Bronchial epithelial cell (primary cell): Measurements from ENCODE around the gene LRRC3C. TPM values are rescaled to one million over a fixed set of nuclear protein-coding genes. Genes with fewer than 3 reads are reported as not detected.
"Not testable (repeated sequence)": the region's sequence is repeated elsewhere in the genome, so short reads cannot be mapped to it uniquely, and the experiment has no call there.

Source experiments
- DNase-seq: peaks from one replicate; pipeline ENCODE4 v3.0.0-alpha.2; 2010; ENCODE audit warnings: low read depth
- FAIRE-seq: peaks from 2 replicates; lab custom pipeline; 2011; peaks lifted over from hg19 to GRCh38; lab: Jason Lieb, UNC
- H3K27me3 ChIP-seq: 2 replicates; pipeline ENCODE4 v1.5.1; 2011; ENCODE audit warnings: low read length; ENCODE audit not compliant: control insufficient read depth, insufficient read depth
- H3K36me3 ChIP-seq: 2 replicates; pipeline ENCODE4 v1.5.1; 2011; ENCODE audit warnings: low read length; ENCODE audit not compliant: control insufficient read depth, insufficient read depth
- H3K4me3 ChIP-seq: 2 replicates; pipeline ENCODE4 v1.5.1; 2011; ENCODE audit warnings: mild to moderate bottlenecking, low read depth, low read length, control low read depth
- total RNA-seq: library from RNA; depleted of rRNA; stranded (reverse); fragments of >200 nt; gene quantifications from 2 replicates; pipeline ENCODE4 v1.2.1, GENCODE V29; 2014
- TF ChIP-seq, protein P1 (sequence below): IDR thresholded peaks from 2 replicates; pipeline ENCODE4 v1.5.1; 2011; ENCODE audit warnings: mild to moderate bottlenecking, moderate library complexity, low read length, control low read depth, inconsistent platforms; ENCODE audit not compliant: insufficient read depth, severe bottlenecking

Gene LRRC3C
- total RNA-seq, 1 donor from 2014 or later = not detected

DNA sequence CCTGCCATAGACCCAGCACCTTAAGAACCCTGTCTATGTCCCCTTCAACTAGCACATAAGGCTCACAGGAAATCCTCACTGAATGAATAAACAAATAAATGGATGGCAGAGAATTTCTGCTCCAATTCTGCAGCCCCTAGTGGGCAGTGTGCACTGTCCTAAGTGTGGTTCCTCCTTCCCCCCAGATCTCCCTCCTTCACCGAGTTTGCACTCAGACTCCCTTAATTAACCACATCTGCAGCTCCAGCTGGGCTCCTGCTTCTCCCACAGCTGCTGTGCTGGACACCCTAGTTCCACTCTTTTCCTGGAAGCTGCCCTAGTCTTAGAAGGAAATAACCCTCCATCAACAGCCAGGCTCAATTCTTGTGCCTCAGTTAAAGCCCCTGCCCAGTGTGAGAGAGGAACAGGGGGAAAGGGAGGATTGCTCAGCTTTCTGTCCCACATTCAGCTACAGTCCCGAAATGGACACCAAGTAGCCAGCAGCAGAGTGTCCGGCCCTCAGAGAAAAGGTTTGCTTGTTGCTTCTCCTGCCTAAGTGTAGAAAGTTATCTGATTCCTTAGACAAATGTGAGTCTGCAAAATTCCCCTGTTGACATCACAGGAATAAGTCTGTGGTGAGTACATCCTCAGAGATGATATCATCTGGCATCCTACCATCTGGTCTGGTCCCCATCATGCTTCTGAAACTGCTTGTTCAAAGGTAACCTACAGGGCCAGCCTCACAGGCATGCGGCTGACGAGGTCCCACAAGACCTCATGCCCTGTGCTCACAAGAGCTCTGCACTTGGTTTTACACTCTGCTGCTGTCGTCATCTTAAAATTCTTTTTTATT, 12.3 kb downstream of the LRRC3C start:
- DNase-seq = peak; percentile 75
- no peaks in the 10 kb centered on the region for H3K27me3 ChIP-seq
- TF ChIP-seq, protein P1, sequence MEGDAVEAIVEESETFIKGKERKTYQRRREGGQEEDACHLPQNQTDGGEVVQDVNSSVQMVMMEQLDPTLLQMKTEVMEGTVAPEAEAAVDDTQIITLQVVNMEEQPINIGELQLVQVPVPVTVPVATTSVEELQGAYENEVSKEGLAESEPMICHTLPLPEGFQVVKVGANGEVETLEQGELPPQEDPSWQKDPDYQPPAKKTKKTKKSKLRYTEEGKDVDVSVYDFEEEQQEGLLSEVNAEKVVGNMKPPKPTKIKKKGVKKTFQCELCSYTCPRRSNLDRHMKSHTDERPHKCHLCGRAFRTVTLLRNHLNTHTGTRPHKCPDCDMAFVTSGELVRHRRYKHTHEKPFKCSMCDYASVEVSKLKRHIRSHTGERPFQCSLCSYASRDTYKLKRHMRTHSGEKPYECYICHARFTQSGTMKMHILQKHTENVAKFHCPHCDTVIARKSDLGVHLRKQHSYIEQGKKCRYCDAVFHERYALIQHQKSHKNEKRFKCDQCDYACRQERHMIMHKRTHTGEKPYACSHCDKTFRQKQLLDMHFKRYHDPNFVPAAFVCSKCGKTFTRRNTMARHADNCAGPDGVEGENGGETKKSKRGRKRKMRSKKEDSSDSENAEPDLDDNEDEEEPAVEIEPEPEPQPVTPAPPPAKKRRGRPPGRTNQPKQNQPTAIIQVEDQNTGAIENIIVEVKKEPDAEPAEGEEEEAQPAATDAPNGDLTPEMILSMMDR = peak; percentile 7
- H3K36me3 ChIP-seq = no peaks in the 10 kb centered on the region
- no peak overlapping the region for H3K4me3 ChIP-seq
- no peak for FAIRE-seq

DNA sequence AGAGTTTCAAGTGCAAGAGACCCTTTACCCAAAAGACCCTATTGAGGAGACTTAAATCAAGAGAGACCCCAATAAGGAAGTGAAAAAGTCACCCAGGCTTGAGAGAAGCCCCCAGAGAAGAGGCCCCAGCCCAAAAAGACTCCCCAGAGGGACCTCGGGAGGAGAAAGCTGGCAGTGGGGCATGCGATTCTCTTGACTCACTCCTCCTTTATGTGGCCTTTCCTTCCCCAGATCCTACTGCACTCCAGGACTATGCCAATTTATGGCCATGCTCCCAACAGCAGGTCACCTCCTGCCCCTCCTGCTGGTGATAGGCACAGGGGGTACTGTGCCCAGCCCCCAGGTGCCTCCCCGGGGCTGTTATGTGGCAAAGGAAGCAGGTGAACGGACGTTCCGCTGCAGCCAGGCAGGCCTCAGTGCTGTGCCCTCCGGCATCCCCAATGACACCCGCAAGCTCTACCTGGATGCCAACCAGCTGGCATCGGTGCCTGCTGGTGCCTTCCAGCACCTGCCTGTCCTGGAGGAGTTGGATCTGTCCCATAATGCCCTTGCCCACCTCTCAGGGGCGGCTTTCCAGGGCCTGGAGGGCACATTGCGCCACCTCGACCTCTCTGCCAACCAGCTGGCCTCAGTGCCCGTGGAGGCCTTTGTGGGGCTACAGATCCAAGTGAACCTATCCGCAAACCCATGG, 16.3 kb downstream of the LRRC3C start:
- TF ChIP-seq, protein P1 = no peak
- H3K27me3 ChIP-seq = no peaks in the 10 kb centered on the region
- FAIRE-seq = no peak
- DNase-seq = no peak
- H3K4me3 ChIP-seq = no peak overlapping the region
- H3K36me3 ChIP-seq = no peaks in the 10 kb centered on the region

DNA sequence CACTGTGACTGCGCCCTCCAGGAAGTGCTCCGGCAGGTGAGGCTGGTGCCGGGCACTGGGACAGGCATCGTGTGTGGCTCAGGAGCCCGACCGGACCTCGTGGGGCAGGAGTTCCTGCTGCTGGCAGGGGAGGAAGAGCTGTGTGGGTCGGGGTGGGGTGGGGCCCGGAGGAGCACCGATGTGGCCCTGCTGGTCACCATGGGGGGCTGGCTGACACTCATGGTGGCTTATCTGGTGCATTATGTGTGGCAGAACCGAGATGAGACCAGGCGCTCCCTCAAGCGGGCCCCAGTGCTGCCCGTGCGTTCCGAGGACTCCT, 16.8 kb downstream of the LRRC3C start:
- DNase-seq = no peak
- no peaks in the 10 kb centered on the region for H3K27me3 ChIP-seq
- no peak for FAIRE-seq
- TF ChIP-seq, protein P1 = no peak
- H3K36me3 ChIP-seq = no peaks in the 10 kb centered on the region
- H3K4me3 ChIP-seq = no peak overlapping the region

DNA sequence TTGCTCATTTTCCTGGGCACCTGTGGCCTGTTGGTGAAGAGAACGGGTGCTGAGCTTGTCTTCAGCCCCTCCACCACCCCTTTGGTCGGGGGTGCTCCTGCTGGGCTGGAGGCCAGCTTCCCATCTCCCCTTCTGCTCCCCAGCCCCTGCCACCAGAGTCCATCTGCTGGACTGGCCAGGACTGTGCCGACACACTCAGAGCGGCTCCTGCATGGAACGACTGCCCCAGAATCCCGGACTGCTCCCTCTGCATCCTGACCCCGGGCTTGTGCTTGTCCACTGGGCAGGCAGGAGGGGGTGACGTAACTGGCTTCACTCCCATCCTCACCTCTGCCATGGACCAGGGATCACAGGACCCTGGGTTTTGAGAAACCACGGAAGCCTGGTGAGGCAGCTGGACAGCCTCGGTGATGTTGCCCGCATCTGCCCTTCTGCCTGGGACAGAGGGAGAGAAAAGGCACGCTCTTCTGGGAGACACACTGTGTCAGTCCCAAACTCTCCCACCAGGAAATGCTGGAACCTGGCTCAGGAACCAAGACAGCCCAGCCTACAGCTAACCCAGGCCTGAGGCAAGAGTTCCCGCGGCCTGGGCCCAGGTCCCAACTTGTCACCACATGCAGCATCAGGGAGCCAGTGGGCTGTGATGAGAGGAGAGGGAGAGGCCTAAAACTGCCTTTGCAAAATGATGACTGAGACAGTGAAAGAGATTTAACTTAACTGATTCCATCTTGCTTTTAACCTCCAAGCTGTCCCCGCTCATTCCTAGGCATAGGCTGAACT, 19.2 kb downstream of the LRRC3C start:
- peak; percentile 74 for DNase-seq
- TF ChIP-seq, protein P1 = no peak
- Histone ChIP-seq H3K27me3 (no peaks in the 10 kb centered on the region), H3K36me3 (no peaks in the 10 kb centered on the region), H3K4me3 (no peak overlapping the region)
- no peak for FAIRE-seq

DNA sequence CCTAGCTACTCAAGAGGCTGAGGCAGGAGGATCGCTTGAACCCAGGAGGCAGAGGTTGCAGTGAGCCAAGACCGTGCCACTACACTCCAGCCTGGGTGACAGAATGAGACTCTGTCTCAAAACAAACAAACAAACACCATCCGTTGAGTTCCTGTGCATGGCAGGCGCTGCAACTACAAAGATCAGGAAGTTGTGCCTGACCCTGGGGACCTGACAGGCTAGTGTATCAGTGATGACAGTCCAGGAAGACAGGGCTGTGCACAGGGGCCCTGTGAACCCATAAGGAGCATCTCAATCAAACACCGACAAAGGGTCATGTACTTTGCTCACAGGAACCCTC, 20.9 kb downstream of the LRRC3C start:
- not testable (repeated sequence) for H3K27me3 ChIP-seq, FAIRE-seq, DNase-seq, H3K4me3 ChIP-seq, H3K36me3 ChIP-seq

DNA sequence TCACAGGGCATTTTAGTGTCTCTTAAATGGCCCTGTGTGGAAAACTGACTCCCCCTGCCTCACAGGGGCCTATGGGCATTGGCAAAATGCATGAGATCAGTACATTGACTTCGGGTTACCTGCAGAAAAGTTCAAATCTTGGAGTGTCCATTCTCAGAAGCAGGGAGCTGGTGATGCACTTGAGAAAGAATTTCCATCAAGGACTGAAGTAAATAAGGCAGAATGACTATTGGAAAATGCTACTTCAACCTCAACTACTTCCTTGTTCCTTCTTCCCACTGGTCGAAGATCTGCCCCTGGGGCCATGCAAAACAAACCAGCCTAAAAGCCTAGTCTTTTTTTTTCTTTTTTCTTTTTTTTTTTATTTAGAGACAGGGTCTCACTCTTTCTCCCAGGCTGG, 21.5 kb downstream of the LRRC3C start:
- Histone ChIP-seq H3K36me3 (no peaks in the 10 kb centered on the region), H3K4me3 (no peak overlapping the region), H3K27me3 (no peaks in the 10 kb centered on the region)
- FAIRE-seq = no peak
- peak; percentile 35 for DNase-seq
- TF ChIP-seq, protein P1 = no peak
